Measurements from ENCODE around the gene NT5E.
"Not testable (repeated sequence)": the region's sequence is repeated elsewhere in the genome, so short reads cannot be mapped to it uniquely, and the experiment has no call there.

The NT5E gene

DNA sequence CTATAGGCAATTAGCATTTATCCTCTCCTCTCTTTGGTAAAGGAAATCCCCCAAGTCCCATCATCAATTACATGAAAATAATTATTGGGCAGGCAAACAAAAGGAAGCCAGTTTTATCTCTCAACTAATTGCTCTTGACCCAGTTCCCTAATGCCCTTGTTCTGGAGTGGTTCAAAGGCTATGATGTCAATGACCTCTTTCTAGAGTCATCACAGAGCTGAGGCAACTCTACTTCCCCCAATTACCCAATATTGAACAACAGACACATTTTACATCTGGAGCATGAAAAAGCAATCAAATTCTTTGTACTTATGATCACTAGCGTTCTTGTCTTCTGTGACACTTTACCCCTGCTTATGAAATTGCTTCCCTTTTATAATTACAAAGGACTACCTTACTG, 43.5 kb downstream of the NT5E start:
- DNase-seq (ENCODE audit: low read depth, low spot score), result no peak

DNA sequence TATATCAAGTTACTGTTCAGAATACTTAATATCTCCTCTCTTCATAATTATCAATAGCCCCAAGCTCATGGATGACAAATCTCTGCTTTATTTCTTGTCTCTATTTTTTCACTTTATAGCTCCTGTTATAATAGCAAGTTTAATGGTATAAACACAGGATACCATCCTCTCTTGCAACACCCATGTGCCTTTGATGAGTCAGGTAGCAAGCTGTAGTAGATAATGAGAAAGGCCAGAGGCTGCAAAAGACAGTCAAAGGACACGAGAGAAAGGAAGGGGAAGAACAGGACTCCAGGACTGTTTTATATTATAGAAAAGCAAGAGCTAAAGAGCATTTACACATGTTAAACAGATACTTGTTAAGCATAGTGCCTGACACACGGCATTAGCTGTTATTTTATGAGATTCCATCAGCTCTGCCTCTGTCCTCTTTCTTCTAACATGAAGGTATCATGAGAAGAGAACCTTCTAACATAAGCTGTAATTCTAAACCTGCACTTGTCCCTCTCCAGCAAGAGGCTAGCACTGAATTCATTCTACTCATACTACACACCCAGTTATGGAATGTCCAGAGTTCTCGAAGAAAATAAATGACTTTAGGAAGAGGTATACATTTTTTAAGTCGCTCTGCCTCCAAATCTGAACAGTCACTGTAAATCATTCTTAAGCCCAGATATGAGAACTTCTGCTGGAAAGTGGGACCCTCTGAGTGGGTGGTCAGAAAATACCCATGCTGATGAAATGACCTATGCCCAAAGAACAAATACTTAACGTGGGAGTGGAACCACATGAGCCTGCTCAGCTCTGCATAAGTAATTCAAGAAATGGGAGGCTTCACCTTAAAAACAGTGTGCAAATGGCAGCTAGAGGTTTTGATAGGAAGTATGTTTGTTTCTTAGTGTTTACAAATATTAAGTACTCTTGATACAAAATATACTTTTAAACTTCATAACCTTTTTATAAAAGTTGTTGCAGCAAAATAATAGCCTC, 45.0 kb downstream of the NT5E start:
- no peak for DNase-seq (ENCODE audit: low read depth, low spot score)

DNA sequence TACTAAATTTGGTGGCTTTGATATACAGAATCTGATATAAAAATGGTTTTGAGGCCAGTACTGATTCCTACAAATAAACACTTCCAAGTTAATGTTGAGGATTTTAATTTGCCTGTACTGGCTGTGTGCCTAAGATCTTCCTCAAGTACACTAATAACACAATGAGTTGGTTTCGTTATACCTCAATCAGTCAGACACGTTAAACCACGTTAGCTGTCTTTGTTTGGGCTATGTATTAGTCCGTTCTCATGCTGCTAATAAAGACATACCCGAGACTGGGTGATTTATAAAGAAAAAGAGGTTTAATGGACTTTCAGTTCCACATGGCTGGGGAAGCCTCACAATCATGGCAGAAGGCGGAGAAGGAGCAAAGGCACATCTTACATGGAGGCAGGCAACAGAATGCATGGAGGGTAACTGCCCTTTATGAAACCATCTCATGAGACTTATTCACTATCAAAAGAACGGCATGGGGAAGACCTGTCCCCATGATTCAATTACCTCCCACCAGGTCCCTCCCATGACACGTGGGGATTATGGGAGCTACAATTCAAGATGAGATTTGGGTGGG, 46.2 kb downstream of the NT5E start:
- DNase-seq (ENCODE audit: low read depth, low spot score), result no peak

DNA sequence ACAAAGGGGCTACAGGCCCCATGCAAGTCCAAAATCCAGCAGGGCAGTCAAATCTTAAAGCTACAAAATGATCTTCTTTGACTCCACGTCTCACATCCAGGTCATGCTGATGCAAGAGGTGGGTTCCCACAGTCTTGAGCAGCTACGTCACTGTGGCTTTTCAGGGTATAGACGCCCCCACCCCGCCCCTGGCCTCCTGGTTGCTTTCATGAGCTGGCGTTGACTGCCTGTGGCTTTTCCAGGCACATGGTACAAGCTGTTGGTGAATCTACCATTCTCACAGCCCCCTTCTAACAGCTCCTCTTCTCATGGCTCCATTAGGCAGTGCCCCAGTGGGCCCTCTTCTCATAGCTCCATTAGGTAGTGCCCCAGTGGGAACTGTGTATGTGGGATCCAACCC, 47.0 kb downstream of the NT5E start:
- no peak for DNase-seq (ENCODE audit: low read depth, low spot score)

DNA sequence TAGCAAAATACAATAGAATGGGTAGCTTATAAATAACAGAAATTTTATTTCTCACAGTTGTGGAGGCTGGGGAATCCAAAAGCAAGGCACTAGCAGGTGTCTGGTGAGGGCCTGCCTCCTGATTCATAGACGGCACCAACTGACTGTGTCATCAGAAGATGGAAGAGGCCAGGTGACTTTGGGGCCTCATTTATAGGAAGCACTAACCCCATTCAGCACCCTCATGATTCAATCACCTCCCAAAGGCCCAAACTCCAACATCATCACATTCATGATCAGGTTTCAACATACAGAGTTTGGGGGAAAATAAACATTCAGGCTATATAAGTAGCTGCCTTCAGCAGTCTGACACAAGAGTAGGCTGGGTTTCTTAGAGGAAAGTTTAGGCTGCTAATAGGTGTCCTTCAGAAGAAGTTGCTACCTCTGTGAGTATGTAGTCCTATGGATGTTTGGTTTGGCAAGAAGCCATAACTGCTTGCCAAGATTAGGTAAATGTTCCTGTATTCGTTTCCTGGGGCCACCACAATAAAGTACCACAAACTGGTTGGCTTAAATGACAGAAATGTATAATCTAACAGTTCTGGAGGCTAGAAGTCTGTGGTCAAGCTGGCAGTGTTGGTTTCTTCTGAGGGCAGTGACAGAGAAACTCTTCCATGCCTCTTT, 48.8 kb downstream of the NT5E start:
- DNase-seq (ENCODE audit: low read depth, low spot score), result no peak

DNA sequence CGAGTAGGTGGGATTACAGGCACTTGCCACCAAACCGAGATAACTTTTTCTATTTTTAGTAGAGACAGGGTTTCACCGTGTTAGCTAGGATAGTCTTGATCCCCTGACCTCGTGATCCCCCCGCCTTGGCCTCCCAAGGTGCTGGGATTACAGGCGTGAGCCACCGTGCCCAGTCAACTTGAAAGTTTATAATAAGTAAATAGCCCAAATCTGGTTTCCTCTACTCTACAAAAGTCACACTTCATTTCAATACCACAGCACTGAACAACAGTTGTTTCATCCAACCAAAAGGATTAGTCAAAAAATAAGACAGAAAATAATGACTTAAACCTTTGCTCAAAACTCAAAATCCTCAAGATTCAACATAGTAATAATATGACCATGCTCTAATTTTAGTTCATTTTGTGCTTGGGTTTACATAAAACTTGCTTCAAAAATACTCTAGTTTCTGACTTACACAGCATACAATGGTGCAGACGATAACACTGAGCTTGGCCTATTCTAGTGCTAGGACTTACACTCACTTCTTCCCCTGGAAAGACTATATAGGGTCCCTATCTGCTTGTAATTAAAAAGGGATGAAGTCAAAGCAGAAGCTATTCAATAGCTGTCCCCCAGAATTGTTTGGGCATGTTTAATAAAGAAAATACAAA, 56.7 kb downstream of the NT5E start:
- DNase-seq (ENCODE audit: low read depth, low spot score), result no peak

DNA sequence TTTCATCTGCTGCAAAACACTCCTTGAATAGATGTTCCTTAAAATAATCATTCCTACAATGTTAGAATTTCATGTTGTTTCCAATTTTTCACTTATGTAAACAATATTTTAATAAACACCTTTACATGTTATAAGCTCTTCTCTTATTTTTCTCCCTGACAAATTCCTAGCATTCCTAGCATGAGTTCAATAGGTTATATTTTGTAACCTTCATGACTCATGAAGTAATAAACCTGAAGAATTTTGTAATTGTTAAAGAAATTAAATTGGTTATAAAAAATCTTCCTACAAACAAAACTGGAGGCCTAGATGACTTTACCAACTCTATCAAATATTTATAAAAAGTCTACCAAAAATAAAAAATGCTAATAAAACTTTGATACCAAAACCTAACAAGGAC, 66.3 kb downstream of the NT5E start:
- no peak for DNase-seq (ENCODE audit: low read depth, low spot score)

DNA sequence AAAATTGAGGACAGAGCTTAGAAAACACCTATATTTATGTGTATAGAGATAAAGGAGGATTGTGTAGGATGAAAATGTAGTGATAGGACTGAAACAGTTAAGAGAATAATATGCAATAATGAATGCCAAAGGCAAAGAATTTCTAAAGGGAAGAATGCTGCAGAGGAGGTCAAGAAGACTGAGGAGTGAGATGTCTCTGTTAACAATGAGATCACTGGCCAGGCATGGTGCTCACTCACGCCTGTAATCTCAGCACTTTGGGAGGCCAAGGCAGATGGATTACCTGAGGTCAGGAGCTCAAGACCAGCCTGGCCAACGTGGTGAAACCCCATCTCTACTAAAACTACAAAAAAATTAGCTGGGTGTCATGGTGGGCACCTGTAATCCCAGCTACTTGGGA, 74.4 kb downstream of the NT5E start:
- DNase-seq (ENCODE audit: low read depth, low spot score), result not testable (repeated sequence)

DNA sequence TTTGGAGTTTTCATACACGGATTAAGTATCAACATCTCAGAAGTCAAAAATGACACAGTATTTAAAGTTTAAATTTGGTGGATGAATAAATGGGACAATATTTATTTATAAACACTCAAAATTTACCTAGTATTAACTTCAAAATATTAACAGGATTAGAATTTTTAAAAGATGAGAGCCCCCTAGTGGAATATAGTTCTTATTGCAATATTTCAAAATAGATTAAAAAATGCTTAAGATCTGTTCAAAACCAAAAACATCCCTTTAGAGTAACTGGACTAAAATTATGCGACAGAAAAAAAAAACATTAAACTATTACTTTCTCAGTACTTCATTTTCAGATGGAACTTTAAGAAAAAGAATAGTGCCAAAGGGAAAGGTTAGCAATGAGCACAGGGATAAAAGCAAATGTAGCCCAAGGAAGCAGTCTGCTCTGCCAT, 87.2 kb downstream of the NT5E start:
- DNase-seq (ENCODE audit: low read depth, low spot score), result no peak

DNA sequence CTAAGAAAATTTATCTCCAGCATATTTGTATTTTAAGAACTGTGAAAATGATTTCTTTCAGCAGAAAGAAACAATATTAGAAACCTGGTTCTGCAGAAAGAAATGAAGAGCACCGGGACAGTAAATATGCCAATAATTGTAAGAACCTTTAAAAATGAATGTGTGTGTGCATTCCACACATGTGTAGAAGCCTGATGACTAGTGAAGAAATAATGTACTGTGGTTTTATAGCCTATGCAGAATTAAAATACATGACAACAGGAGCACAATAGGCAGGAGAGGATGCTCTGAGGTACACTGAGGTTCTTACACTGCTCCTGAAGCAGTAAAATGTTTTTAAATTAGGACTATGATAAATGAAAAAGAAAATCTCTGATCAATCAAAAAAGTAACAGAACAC, 94.9 kb downstream of the NT5E start:
- no peak for DNase-seq (ENCODE audit: low read depth, low spot score)

All from iPS DF 19.7 (cell line).